IPS-NIHi11 (cell line): Measurements from ENCODE around the gene SEMA4F.

ENCODE experiments used
- DNase-seq: peaks from one replicate; pipeline ENCODE4 v3.0.0; 2012; ENCODE audit warnings: mixed read lengths, low spot score

The SEMA4F gene

GRCh38 chr2:74668087-74668486 lies 14.0 kb downstream of the SEMA4F start:
- no peak for DNase-seq

GRCh38 chr2:74670263-74670662 lies 16.2 kb downstream of the SEMA4F start:
- no peak for DNase-seq

- DNase-seq: no peak
Observed at GRCh38 chr2:74671479-74671878, 17.4 kb downstream of the SEMA4F start.

GRCh38 chr2:74673826-74674528 lies 19.9 kb downstream of the SEMA4F start:
- DNase-seq: no peak

GRCh38 chr2:74675090-74675489 lies 21.0 kb downstream of the SEMA4F start:
- DNase-seq: peak; percentile 48

- DNase-seq: no peak
Observed at GRCh38 chr2:74676331-74676730, 22.3 kb downstream of the SEMA4F start.

- DNase-seq: no peak
Observed at GRCh38 chr2:74679615-74680014, 25.6 kb downstream of the SEMA4F start.

- DNase-seq: no peak
Observed at GRCh38 chr2:74682501-74682900, 28.5 kb downstream of the SEMA4F start.

GRCh38 chr2:74685408-74685807 lies 31.4 kb downstream of the SEMA4F start:
- no peak for DNase-seq

- no peak for DNase-seq
Observed at GRCh38 chr2:74688881-74689280, 34.8 kb downstream of the SEMA4F start.

GRCh38 chr2:74689671-74690070 lies 35.6 kb downstream of the SEMA4F start:
- no peak for DNase-seq

GRCh38 chr2:74690571-74690970 lies 36.5 kb downstream of the SEMA4F start:
- peak; percentile 73 for DNase-seq

- no peak for DNase-seq
Observed at GRCh38 chr2:74691929-74692328, 37.9 kb downstream of the SEMA4F start.

- DNase-seq: no peak
Observed at GRCh38 chr2:74693213-74693612, 39.2 kb downstream of the SEMA4F start.

GRCh38 chr2:74693668-74694067 lies 39.6 kb downstream of the SEMA4F start:
- no peak for DNase-seq

GRCh38 chr2:74694281-74694680 lies 40.2 kb downstream of the SEMA4F start:
- no peak for DNase-seq

GRCh38 chr2:74695663-74696062 lies 41.6 kb downstream of the SEMA4F start:
- no peak for DNase-seq

GRCh38 chr2:74696829-74697228 lies 42.8 kb downstream of the SEMA4F start:
- no peak for DNase-seq

GRCh38 chr2:74700643-74701372 lies 46.8 kb downstream of the SEMA4F start:
- DNase-seq: no peak

- no peak for DNase-seq
Observed at GRCh38 chr2:74702001-74702715, 48.1 kb downstream of the SEMA4F start.

GRCh38 chr2:74703373-74703772 lies 49.3 kb downstream of the SEMA4F start:
- no peak for DNase-seq

- no peak for DNase-seq
Observed at GRCh38 chr2:74704216-74704615, 50.2 kb downstream of the SEMA4F start.

- DNase-seq: no peak
Observed at GRCh38 chr2:74706741-74707140, 52.7 kb downstream of the SEMA4F start.
